Tibial artery (tissue), 4 donors: ENCODE measurements around the gene ANKRD53.
"Not testable (repeated sequence)": the region's sequence is repeated elsewhere in the genome, so short reads cannot be mapped to it uniquely, and the experiment has no call there.

Source experiments
- DNase-seq, 2 donors: peaks; one replicate each; pipeline ENCODE4 v3.0.0-alpha.2; 2019
- H3K27ac ChIP-seq, 2 donors: fragments of 200-600 bp; sonication (generic) in 1 of 2; 1 replicate in 1 of 2; 2 replicates in 1 of 2; pipeline ENCODE4 v1.5.1; 2018 to 2019; ENCODE audit warnings: mild to moderate bottlenecking in 1 of 2
- H3K27me3 ChIP-seq, 2 donors: fragments of 200-600 bp; sonication (generic) in 1 of 2; one replicate each; pipeline versions ENCODE4 v1.5.1 to v1.6.0; 2016 to 2019
- H3K36me3 ChIP-seq, 3 donors: fragments of 200-600 bp; sonication (generic) in 2 of 3; one replicate each; pipeline ENCODE4 v1.5.1; 2016 to 2019; ENCODE audit warnings: mild to moderate bottlenecking in 2 of 3
- H3K4me1 ChIP-seq, 4 donors: fragments of 200-600 bp; sonication (generic) in 2 of 4; 1 replicate in 3 of 4; 2 replicates in 1 of 4; pipeline ENCODE4 v1.5.1; 2016 to 2019
- H3K4me3 ChIP-seq, 2 donors: fragments of 200-600 bp; sonication (generic) in 1 of 2; 1 replicate in 1 of 2; 2 replicates in 1 of 2; pipeline ENCODE4 v1.5.1; 2018 to 2019; ENCODE audit warnings: mild to moderate bottlenecking in 2 of 2
- H3K9me3 ChIP-seq, 3 donors: fragments of 200-600 bp; sonication (generic) in 1 of 3; one replicate each; pipeline ENCODE4 v1.5.1; 2016 to 2019
- CTCF ChIP-seq, 2 experiments: fragments of 200-600 bp in 1 of 2; fragments of 450-650 bp in 1 of 2; IDR thresholded peaks; one replicate each; pipeline ENCODE4 v1.5.1; 2017 to 2019; ENCODE audit warnings: antibody characterized with exemption in 2 of 2, mild to moderate bottlenecking in 1 of 2, moderate library complexity in 1 of 2
- intact Hi-C: fragments of 100-400 bp; cut with DNase I; formaldehyde crosslinking; loops from one replicate; pipeline ENCODE4 v1.15.0; 2023; ENCODE audit warnings: low total_unique reads

The ANKRD53 gene

DNA sequence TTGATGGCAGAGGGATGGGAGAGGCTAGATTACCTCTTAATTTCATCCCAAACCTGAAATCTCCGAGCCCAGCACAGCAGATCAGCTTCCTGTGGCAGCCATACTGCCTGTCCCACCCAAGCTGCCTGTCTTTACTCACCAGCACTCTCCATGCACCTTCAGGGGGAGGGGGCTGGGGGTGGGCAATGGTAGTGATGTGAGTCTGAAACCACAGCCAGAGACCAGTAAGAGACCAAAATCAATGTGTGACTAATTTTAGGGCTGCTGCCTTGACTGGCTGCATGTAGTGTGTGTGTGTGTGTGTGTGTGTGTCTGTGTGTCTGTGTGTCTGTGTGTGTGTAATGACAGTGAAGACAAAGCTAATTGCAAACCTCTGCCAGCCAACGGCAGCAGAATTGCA is 27.9 kb downstream of the ANKRD53 start:
- no peak for DNase-seq
- Histone ChIP-seq H3K36me3 (no peaks in the 10 kb centered on the region), H3K27me3 (peaks cover 0 to 23% of the 10 kb centered on the region in 2 donors), H3K27ac (no peak overlapping the region), H3K4me3 (no peak overlapping the region), H3K4me1 (peaks cover 0 to 2% (median under 1%) of the 10 kb centered on the region in 4 donors), H3K9me3 (no peaks in the 10 kb centered on the region)
- intact Hi-C loops = no loop called here
- TF ChIP-seq CTCF (IDR thresholded peaks at IDR 0.05) = no peak

GRCh38 chr2:71006955-71007799 is 28.7 kb downstream of the ANKRD53 start:
- intact Hi-C loops = no loop called here
- Histone ChIP-seq H3K9me3 (no peaks in the 10 kb centered on the region), H3K4me3 (no peak overlapping the region), H3K27ac (no peak overlapping the region), H3K27me3 (peaks cover 0 to 27% of the 10 kb centered on the region in 2 donors), H3K36me3 (no peaks in the 10 kb centered on the region), H3K4me1 (no peaks in the 10 kb centered on the region)
- no peak for TF ChIP-seq CTCF (IDR thresholded peaks at IDR 0.05)
- no peak for DNase-seq

GRCh38 chr2:71008342-71008741 is 29.9 kb downstream of the ANKRD53 start:
- no peak for TF ChIP-seq CTCF (IDR thresholded peaks at IDR 0.05)
- intact Hi-C loops = no loop called here
- DNase-seq = no peak

GRCh38 chr2:71011786-71012185 is 33.4 kb downstream of the ANKRD53 start:
- H3K4me3 ChIP-seq, H3K9me3 ChIP-seq, H3K27ac ChIP-seq, H3K36me3 ChIP-seq, intact Hi-C loops, H3K4me1 ChIP-seq, DNase-seq: not testable (repeated sequence)
- H3K27me3 ChIP-seq = peaks cover 0 to 16% of the 10 kb centered on the region in 2 donors

More at GRCh38 chr2:71008342-71008741, 29.9 kb downstream of the ANKRD53 start:
- H3K27ac ChIP-seq = no peak overlapping the region
- H3K4me1 ChIP-seq = no peaks in the 10 kb centered on the region
- H3K4me3 ChIP-seq = no peak overlapping the region
- H3K36me3 ChIP-seq = no peaks in the 10 kb centered on the region
- H3K9me3 ChIP-seq = no peaks in the 10 kb centered on the region
- peaks cover 0 to 23% of the 10 kb centered on the region in 2 donors for H3K27me3 ChIP-seq

DNA sequence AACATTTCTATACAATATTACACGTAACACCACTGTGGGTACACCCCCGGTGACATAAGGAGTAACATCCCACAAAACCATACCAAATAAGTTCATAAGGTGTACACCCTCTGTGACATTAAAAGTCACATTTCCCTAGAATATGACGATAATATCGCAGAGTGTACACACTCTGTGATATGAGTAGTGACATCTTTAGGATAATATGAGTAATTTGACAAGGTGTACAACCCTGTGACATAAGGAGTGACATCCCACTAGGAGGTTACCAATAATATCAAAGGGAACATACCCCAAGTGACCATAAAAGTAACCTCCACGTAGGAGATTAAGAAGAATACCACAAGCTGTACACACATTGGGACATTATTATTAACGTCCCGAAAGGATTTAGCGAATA is 40.2 kb downstream of the ANKRD53 start:
- no peaks in the 10 kb centered on the region for H3K36me3 ChIP-seq
- no peak for DNase-seq
- H3K4me3 ChIP-seq = no peak overlapping the region
- H3K27me3 ChIP-seq = peaks cover 0 to 3% of the 10 kb centered on the region in 2 donors
- no peaks in the 10 kb centered on the region for H3K4me1 ChIP-seq
- no peak for TF ChIP-seq CTCF (IDR thresholded peaks at IDR 0.05)
- H3K27ac ChIP-seq = no peak overlapping the region
- intact Hi-C loops = no loop called here
- H3K9me3 ChIP-seq = no peaks in the 10 kb centered on the region

DNA sequence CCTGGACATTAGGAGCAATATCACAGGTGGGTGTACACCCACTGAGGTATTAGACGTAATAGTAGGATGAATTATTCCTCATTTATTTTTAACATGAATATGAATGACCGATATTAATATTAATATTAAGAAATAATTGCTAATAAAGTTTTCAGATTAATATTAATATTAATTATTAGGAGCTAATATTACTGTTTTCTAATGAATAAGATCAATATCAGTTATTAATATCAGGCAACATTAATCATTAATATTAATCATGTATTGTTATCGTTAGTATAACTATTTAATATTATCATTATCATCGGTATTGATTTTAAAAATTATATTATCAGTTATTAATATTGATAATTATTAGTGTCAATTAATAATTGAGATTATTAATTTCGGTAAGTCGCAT is 41.6 kb downstream of the ANKRD53 start:
- H3K27ac ChIP-seq, H3K36me3 ChIP-seq, DNase-seq, H3K27me3 ChIP-seq, H3K4me3 ChIP-seq, H3K9me3 ChIP-seq, intact Hi-C loops, H3K4me1 ChIP-seq: not testable (repeated sequence)

- H3K4me3 ChIP-seq, DNase-seq, H3K36me3 ChIP-seq, intact Hi-C loops, H3K4me1 ChIP-seq, H3K27me3 ChIP-seq, H3K9me3 ChIP-seq, H3K27ac ChIP-seq: not testable (repeated sequence)
These were observed 43.0 kb downstream of the ANKRD53 start for GRCh38 chr2:71021394-71021793.

DNA sequence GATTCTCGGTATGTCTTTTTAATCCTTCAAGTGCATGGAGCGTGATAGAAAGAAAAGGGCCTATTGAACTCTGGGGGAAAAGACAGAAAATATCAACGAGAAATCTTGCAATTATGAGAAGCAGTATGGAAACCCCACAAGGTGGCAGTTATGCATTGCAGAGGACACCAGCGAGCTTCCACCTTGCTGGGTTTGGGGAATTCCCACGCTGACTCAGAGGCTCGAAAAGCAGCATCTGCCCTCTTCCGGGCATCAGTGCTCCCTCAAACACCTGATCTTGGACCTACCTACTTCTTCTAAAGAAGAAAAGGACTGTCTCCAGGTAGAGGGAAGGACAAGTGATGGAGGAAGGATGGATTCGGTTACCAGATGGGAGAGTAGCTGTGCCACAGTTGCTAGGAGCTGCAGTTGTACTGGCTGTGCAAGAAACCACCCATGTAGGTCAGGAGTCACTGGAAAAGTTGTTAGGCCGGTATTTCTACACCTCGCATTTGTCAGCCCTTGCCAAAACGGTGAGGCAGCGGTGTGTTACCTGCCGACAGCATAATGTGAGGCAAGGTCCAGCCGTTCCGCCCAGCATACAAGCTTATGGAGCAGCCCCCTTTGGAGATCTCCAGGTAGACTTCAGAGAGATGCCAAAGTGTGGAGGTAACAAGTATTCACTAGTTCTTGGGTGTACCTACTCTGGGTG is 45.3 kb downstream of the ANKRD53 start:
- H3K4me1 ChIP-seq, H3K36me3 ChIP-seq, H3K4me3 ChIP-seq, DNase-seq, intact Hi-C loops, H3K27me3 ChIP-seq, H3K9me3 ChIP-seq, H3K27ac ChIP-seq: not testable (repeated sequence)
